GM21786 (cell line): ENCODE results near the gene ART4.
A peak's percentile ranks its signal among the peaks of the same experiment; 100 is the strongest.

Experiments
- ATAC-seq: cut with Tn5 transposase; IDR thresholded peaks from one replicate; pipeline ENCODE4 v1.9.1; 2021; ENCODE audit not compliant: unreplicated experiment

ART4 gene

GRCh38 chr12:14843425-14843887 lies at the start of gene ART4:
ART4 (minus strand) TSS chr12:14843526; CDS start chr12:14843113, 413 bp downstream.
- ATAC-seq, result no peak

GRCh38 chr12:14892726-14893505 lies 49.6 kb upstream of the ART4 start:
- no peak for ATAC-seq

- ATAC-seq, result no peak
Observed at GRCh38 chr12:14890701-14891100, 47.4 kb upstream of the ART4 start.

DNA sequence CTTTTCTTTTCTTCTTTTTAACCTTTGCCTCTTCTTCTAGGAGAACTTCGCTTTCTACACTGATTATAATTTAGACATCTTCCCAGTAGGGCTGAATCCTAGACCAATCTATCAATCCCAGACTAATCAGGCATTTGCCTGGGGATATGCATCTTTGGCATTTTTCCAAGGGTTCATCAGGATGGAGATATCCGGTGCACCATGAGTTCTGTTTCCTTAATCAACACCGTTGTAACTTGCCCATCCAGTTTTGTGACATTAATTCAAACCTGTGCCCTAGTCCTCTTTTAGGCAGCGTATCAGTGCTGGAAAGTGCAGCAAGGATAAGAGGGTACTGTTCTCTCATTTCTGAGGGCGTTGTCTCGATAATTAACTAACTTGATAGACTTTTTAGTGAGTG lies 42.9 kb upstream of the ART4 start:
- no peak for ATAC-seq

GRCh38 chr12:14885718-14886221 lies 42.4 kb upstream of the ART4 start, which contains the start of gene MGP:
MGP (minus strand) TSS chr12:14885854; CDS start chr12:14885791, 63 bp downstream.
- ATAC-seq, result no peak

GRCh38 chr12:14884458-14884878 lies 41.1 kb upstream of the ART4 start:
- peak; percentile 96 for ATAC-seq

DNA sequence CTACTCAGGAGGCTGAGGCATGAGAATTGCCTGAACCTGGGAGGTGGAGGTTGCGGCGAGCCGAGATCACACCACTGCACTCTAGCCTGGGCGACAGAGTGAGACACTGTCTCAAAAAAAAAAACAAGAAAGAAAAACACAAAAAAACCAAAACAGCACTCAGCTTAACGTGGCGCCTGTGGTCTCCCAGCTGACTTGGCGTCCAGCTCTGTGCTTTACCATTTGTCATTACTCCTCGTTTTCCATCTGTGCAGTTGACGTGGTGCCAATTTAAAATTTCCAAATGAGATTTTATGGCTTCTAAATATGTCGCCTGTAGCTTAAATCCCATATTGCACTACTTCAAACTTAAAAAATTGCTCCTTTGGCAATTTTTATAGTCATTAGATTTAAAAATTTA lies 40.4 kb upstream of the ART4 start:
- no peak for ATAC-seq

DNA sequence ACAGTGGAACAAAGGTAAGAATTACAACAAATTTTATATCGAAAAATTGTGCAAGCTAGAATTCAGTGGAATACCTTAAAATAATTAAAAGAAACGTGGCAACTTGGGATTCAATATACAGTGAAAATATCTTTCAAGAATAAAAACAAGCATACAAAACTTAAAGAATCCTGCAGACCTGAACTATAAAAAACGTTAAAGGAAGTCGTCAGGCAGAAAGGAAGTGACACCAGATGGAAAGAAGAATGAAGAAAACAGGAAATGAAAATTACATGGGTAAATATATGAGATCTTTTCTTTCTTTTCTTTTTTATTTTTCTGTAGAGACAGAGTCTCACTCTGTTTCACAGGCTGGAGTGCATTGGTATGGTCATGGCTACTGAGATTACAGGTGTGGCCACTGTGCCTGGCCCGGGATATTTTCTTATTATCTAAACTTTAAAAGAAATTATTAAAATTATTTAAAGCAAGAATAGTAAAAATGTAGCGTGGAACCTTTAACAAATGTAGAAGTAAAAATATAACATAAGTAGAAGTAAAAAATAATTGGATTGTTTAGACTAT lies 37.6 kb upstream of the ART4 start:
- ATAC-seq, result no peak

GRCh38 chr12:14879222-14879933 lies 36.1 kb upstream of the ART4 start:
- ATAC-seq, result no peak

GRCh38 chr12:14878488-14878887 lies 35.2 kb upstream of the ART4 start:
- ATAC-seq, result no peak

- no peak for ATAC-seq
Observed at GRCh38 chr12:14876833-14877232, 33.5 kb upstream of the ART4 start.

GRCh38 chr12:14874882-14875281 lies 31.6 kb upstream of the ART4 start:
- ATAC-seq, result no peak

GRCh38 chr12:14873440-14874185 lies 30.3 kb upstream of the ART4 start:
- no peak for ATAC-seq

DNA sequence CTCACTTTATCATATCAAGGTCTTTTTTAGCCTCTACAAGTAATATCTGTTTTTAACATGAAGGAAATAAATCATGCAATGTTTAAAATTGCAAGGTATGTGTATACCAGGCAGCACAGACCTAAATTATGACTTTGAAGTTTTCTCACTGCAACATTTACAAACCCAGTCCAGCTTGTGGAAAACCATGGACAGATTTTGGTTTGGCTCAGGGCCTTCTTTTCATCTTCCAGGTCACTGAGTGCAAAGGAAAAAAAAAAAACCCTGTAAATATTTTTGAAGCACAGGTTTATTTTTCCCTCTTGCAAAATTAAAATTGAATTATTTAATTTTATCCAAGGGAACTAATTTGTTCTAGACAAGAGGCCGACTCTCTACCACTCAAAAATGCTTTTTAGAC lies 28.6 kb upstream of the ART4 start:
- ATAC-seq, result no peak

GRCh38 chr12:14871247-14871646 lies 27.9 kb upstream of the ART4 start:
- no peak for ATAC-seq

DNA sequence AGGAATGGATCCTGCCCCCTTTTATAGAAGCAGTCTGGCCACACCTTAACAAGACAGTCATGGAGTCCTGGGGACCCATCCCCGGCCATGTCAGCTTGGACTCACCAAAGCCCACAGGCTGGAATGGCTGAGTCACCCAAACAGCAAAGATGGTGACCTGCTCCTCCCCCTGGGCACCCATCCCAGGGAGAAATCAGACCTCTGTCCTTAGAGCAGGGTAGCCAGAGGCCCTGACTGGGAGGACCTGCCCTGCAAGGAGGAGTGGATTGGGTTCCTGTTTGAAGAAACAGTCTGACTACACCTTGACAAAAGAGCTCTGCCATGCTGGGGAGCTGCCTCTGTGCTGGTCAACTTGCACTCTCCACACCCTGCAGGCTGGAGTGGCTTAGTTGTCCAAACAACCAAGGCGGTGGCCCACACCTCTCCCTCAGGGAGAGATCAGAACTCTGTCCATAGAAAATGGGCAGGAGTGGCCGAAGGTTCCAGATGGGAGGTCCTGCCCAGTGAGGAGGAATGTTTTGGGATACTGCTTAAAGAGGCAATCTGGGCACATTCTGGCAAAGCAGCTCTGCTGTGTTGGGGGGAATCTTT lies 25.7 kb upstream of the ART4 start:
- no peak for ATAC-seq

- no peak for ATAC-seq
Observed at GRCh38 chr12:14860490-14860889, 17.2 kb upstream of the ART4 start.

GRCh38 chr12:14858513-14858912 lies 15.2 kb upstream of the ART4 start:
- ATAC-seq, result no peak

GRCh38 chr12:14854586-14855183 lies 11.4 kb upstream of the ART4 start:
- ATAC-seq, result no peak

DNA sequence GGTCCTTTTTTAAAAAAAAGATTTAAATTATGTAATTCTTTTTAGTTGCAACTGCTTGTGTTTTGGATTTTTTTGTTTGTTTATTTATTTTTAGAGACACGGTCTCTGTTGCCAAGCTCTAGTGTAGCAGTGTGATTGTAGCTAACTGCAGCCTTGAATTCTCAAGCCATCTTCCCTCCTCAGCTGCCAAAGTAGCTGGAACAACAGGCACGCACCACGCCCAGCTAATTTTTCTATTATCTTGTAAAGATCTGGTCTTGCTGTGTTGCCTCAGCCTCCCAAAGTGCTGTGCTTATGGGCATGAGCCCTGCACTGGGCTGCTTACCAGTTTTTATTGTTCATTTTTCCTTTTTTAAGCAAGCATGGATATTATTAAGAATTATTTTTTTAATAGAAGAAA lies 10.6 kb upstream of the ART4 start:
- ATAC-seq, result no peak
